ENCODE data around the gene GTPBP2. TPM values are rescaled to one million over a fixed set of nuclear protein-coding genes. Genes with fewer than 3 reads are reported as not detected.

Gene GTPBP2
- total RNA-seq, 1 donor from 2014 or later = 176 TPM

GRCh38 chr6:43622541-43622940 lies 6.5 kb downstream of the GTPBP2 start:
- no peak for DNase-seq (ENCODE audit: low read depth)
- no peak for FAIRE-seq
- no peak for TF ChIP-seq CTCF (IDR thresholded peaks at IDR 0.05; ENCODE audit: insufficient read depth, low read length, severe bottlenecking)
- Histone ChIP-seq H3K4me3 (ENCODE audit: low read depth, low read length) (no peak overlapping the region), H3K27me3 (ENCODE audit: control insufficient read depth, insufficient read depth, low read length) (no peaks in the 10 kb centered on the region), H3K36me3 (ENCODE audit: control insufficient read depth, insufficient read depth, low read length) (peaks cover 48% of the 10 kb centered on the region)

- Histone ChIP-seq H3K36me3 (ENCODE audit: control insufficient read depth, insufficient read depth, low read length) (peaks cover 48% of the 10 kb centered on the region), H3K27me3 (ENCODE audit: control insufficient read depth, insufficient read depth, low read length) (no peaks in the 10 kb centered on the region), H3K4me3 (ENCODE audit: low read depth, low read length) (no peak overlapping the region)
- TF ChIP-seq CTCF (IDR thresholded peaks at IDR 0.05; ENCODE audit: insufficient read depth, low read length, severe bottlenecking) = no peak
- no peak for DNase-seq (ENCODE audit: low read depth)
- no peak for FAIRE-seq
These were observed 7.3 kb downstream of the GTPBP2 start for GRCh38 chr6:43621836-43622180.

DNA sequence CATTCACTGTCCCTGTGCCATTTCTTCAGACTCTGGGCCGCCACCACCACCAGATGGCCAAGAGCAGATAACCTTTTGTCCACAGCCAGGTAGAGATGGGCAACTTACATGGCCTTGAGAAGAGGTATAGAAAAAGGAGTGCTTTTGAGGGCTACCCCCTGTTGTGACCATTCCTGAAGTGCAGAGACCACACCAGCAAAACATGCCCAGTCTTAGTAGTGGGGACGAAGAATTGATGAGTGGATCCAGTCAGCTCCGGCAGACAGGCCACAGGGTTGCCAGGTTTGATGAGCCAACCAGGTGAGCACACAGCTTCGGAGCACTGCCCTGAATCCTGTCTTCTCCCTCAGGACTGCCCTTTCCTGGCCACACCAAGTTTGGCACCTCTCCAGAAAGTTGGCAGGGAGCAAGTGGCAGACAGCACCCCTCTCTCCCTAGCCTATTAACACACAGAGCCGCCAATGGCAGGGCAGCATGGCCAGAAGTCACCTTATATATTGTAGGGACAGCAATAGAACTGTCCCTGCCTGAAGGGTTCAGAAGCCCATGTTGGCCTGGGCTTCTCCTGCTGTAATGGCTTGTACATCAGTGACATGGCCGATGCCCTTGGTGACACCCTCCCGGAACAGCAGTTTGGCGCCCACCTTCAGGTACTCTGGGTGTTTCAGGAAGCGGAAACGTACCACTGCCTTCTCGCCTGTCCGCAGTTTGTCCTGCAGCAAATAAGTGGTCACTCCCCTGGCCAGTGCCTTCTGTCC lies 7.8 kb downstream of the GTPBP2 start:
- Histone ChIP-seq H3K4me3 (ENCODE audit: low read depth, low read length) (no peak overlapping the region), H3K27me3 (ENCODE audit: control insufficient read depth, insufficient read depth, low read length) (no peaks in the 10 kb centered on the region), H3K36me3 (ENCODE audit: control insufficient read depth, insufficient read depth, low read length) (peaks cover 47% of the 10 kb centered on the region)
- no peak for TF ChIP-seq CTCF (IDR thresholded peaks at IDR 0.05; ENCODE audit: insufficient read depth, low read length, severe bottlenecking)
- DNase-seq (ENCODE audit: low read depth) (no peak), FAIRE-seq (no peak)

GRCh38 chr6:43616725-43617472 lies 12.2 kb downstream of the GTPBP2 start:
- DNase-seq (ENCODE audit: low read depth) (no peak), FAIRE-seq (no peak)
- no peak overlapping the region for H3K4me3 ChIP-seq (ENCODE audit: low read depth, low read length)
- peaks cover 15% of the 10 kb centered on the region for H3K36me3 ChIP-seq (ENCODE audit: control insufficient read depth, insufficient read depth, low read length)
- H3K27me3 ChIP-seq (ENCODE audit: control insufficient read depth, insufficient read depth, low read length) = no peaks in the 10 kb centered on the region
- TF ChIP-seq CTCF (IDR thresholded peaks at IDR 0.05; ENCODE audit: insufficient read depth, low read length, severe bottlenecking) = no peak

GRCh38 chr6:43614396-43614730 lies 14.7 kb downstream of the GTPBP2 start:
- Histone ChIP-seq H3K36me3 (ENCODE audit: control insufficient read depth, insufficient read depth, low read length) (peaks cover 10% of the 10 kb centered on the region), H3K4me3 (ENCODE audit: low read depth, low read length) (no peak overlapping the region), H3K27me3 (ENCODE audit: control insufficient read depth, insufficient read depth, low read length) (no peaks in the 10 kb centered on the region)
- FAIRE-seq (no peak), DNase-seq (ENCODE audit: low read depth) (no peak)
- TF ChIP-seq CTCF (IDR thresholded peaks at IDR 0.05; ENCODE audit: insufficient read depth, low read length, severe bottlenecking) = no peak
